ENCODE data around the gene BAIAP3.

- TF ChIP-seq CTCF (IDR thresholded peaks at IDR 0.05; ENCODE audit: extremely low read depth in 1 of 2, insufficient read depth in 1 of 2, low read depth in 1 of 2, low read length in 2 of 2) (no peak), POLR2AphosphoS5 (IDR thresholded peaks at IDR 0.05; ENCODE audit: insufficient read depth, low read depth, low read length) (no peak), EZH2 (IDR thresholded peaks at IDR 0.05; ENCODE audit: borderline replicate concordance, low read depth, low read length, severe bottlenecking) (no peak), MYC (IDR thresholded peaks at IDR 0.05; ENCODE audit: low read depth, low read length) (no peak), POLR2A (IDR thresholded peaks at IDR 0.05; ENCODE audit: low read depth, low read length) (no peak), FOS (IDR thresholded peaks at IDR 0.05; ENCODE audit: borderline replicate concordance, insufficient read depth, low read length) (no peak), JUN (IDR thresholded peaks at IDR 0.05; ENCODE audit: borderline replicate concordance, insufficient read depth, insufficient read length, low read depth) (no peak)
These were observed 34.2 kb upstream of the BAIAP3 start for GRCh38 chr16:1299012-1299867.
